Stimulated activated naive B cell treated with anti-CD40 and anti-IgM and Interleukin-4, amounts not matched to agents 10 μg/mL and 1 μg/mL and 100 μg/mL, for 72 hours (primary cell): ENCODE results near the gene STIM2.

Experiments
- ATAC-seq, 2 donors: fragments of 150-1000 bp; cut with Tn5 transposase; replicated peaks; 2 replicates each; pipeline ENCODE4 v1.10.0; 2021; ENCODE audit warnings: moderate library complexity in 1 of 2
- DNase-seq: peaks from one replicate; pipeline ENCODE4 v3.0.0; 2021
- H3K27ac Mint-ChIP-seq: one replicate; pipeline ENCODE4 v1.8.0; 2022; ENCODE audit warnings: mild to moderate bottlenecking, mixed read lengths
- H3K27me3 Mint-ChIP-seq, 2 donors: one replicate each; pipeline ENCODE4 v1.8.0; 2022; ENCODE audit warnings: mixed read lengths in 2 of 2
- H3K36me3 Mint-ChIP-seq, 2 donors: one replicate each; pipeline ENCODE4 v1.8.0; 2022; ENCODE audit warnings: mixed read lengths in 2 of 2, mild to moderate bottlenecking in 1 of 2
- H3K4me1 Mint-ChIP-seq, 2 donors: one replicate each; pipeline ENCODE4 v1.8.0; 2022; ENCODE audit warnings: mixed read lengths in 2 of 2, mild to moderate bottlenecking in 1 of 2
- H3K4me3 Mint-ChIP-seq, 2 donors: one replicate each; pipeline ENCODE4 v1.8.0; 2022; ENCODE audit warnings: mild to moderate bottlenecking in 2 of 2, mixed read lengths in 2 of 2, moderate library complexity in 1 of 2
- H3K9me3 Mint-ChIP-seq, 2 donors: one replicate each; pipeline ENCODE4 v1.8.0; 2022; ENCODE audit warnings: mixed read lengths in 2 of 2, mild to moderate bottlenecking in 1 of 2

Gene STIM2

DNA sequence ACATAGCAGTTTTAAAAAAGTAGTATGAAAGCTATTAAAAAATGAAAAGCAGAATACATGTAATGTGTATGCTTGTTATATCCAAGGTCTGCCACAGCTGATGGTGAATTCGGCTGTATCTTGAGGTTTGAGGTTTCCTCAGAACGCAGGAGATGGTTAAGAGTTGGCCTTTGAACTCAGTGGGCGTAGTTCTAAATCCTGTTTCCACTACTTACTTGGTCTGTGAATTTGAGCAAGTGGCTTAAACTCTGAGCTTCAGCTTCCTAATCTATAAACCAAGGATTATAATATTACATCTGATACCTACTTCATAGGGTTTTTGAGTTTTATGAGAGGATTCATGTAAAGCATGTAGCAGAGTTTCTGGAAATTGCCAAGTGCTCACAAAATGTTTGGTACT lies 125.2 kb downstream of the STIM2 start:
- H3K36me3 Mint-ChIP-seq: peaks cover 8 to 23% of the 10 kb centered on the region in 2 donors
- peaks cover 0 to 3% of the 10 kb centered on the region in 2 donors for H3K9me3 Mint-ChIP-seq
- no peak overlapping the region for H3K4me3 Mint-ChIP-seq
- ATAC-seq: peak; percentile 99 to 100
- H3K27ac Mint-ChIP-seq: no peak overlapping the region
- no peaks in the 10 kb centered on the region for H3K27me3 Mint-ChIP-seq
- peak; percentile 49 for DNase-seq
- peaks cover 22 to 47% of the 10 kb centered on the region in 2 donors for H3K4me1 Mint-ChIP-seq

DNA sequence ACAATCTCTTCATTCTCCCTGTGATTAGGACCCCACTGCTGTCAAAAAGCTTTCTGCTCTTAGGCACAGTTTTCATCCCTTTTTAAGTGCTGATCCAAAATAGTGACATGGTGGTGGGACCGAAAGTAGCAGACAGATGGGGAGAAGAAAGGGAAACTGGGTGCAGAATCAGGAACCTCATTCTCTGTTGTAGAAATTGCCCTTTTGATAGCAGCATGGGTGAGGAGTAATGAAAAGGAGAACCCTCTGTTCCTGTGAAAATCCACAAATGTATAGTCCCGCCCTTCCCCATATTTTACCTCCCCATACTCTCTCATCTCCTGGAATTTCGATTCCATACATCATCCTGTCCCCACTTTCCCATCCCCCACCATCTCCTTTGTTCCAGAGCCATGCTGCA lies 126.5 kb downstream of the STIM2 start:
- DNase-seq: no peak
- ATAC-seq: peak in 1 of 2 donors; percentile 22

GRCh38 chr4:26991057-26991456 lies 130.4 kb downstream of the STIM2 start:
- no peak for ATAC-seq
- Mint-ChIP-seq H3K36me3 (peaks cover 11 to 23% of the 10 kb centered on the region in 2 donors), H3K9me3 (peaks cover 0 to 4% of the 10 kb centered on the region in 2 donors), H3K4me1 (peaks cover 26 to 37% of the 10 kb centered on the region in 2 donors), H3K4me3 (peak overlapping the region in 1 of 2 donors; percentile 4), H3K27ac (peak overlapping the region; percentile 60), H3K27me3 (no peaks in the 10 kb centered on the region)
- no peak for DNase-seq

More for the DNA sequence above, 126.5 kb downstream of the STIM2 start:
- Mint-ChIP-seq H3K27ac (peak overlapping the region; percentile 87), H3K9me3 (peaks cover 0 to 3% of the 10 kb centered on the region in 2 donors), H3K4me3 (peak overlapping the region; percentile 11 to 47), H3K27me3 (no peaks in the 10 kb centered on the region), H3K4me1 (peaks cover 25 to 57% of the 10 kb centered on the region in 2 donors), H3K36me3 (peaks cover 8 to 24% of the 10 kb centered on the region in 2 donors)

GRCh38 chr4:26992657-26993361 lies 132.2 kb downstream of the STIM2 start:
- DNase-seq (peak; percentile 55), ATAC-seq (peak; percentile 91 to 92)
- H3K4me3 Mint-ChIP-seq: no peak overlapping the region
- no peaks in the 10 kb centered on the region for H3K27me3 Mint-ChIP-seq
- peaks cover 0 to 4% of the 10 kb centered on the region in 2 donors for H3K9me3 Mint-ChIP-seq
- no peak overlapping the region for H3K27ac Mint-ChIP-seq
- H3K4me1 Mint-ChIP-seq: peaks cover 23 to 29% of the 10 kb centered on the region in 2 donors
- H3K36me3 Mint-ChIP-seq: peaks cover 13 to 26% of the 10 kb centered on the region in 2 donors

DNA sequence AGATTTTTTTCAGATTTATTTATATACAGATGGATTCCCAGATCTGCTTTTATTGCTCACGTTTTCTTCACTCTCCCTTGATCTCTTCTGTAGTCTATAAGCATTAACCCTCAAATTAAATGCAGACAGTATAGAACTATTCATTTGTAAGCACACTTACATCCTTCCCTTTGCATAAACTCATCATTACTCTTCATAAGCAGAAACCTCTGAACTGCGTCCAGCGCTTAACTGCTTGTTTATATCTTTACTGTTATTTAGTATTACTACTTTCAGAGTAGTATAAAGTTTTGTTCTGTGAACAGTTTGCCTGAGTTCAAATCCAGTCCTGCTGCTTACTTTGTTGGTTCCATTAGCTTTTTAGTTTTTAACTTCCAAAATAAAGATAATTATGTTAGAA lies 132.9 kb downstream of the STIM2 start:
- Mint-ChIP-seq H3K9me3 (peaks cover 0 to 4% of the 10 kb centered on the region in 2 donors), H3K4me1 (peaks cover 20 to 23% of the 10 kb centered on the region in 2 donors), H3K36me3 (peaks cover 13 to 21% of the 10 kb centered on the region in 2 donors), H3K27me3 (no peaks in the 10 kb centered on the region), H3K27ac (no peak overlapping the region), H3K4me3 (no peak overlapping the region)
- DNase-seq (no peak), ATAC-seq (no peak)

- Mint-ChIP-seq H3K9me3 (peaks cover 0 to 4% of the 10 kb centered on the region in 2 donors), H3K4me3 (no peak overlapping the region)
- no peak for DNase-seq
These were observed 133.3 kb downstream of the STIM2 start for GRCh38 chr4:26993967-26994366.

DNA sequence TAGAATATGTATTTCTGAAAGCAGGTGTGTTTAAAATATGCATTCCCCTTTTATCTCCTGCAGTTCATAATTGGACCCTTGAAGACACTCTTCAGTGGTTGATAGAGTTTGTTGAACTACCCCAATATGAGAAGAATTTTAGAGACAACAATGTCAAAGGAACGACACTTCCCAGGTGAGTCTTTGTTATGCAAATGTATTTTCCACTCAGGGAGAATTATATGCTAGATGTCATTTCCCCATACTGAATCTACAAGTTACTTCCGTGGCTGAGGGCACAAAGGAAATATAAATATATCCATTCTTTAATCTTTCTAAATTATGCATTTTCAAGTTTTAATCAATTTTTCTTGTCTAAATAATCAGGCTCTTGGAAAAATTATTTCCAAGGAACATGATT lies 134.7 kb downstream of the STIM2 start:
- Mint-ChIP-seq H3K4me3 (no peak overlapping the region), H3K27me3 (no peaks in the 10 kb centered on the region), H3K4me1 (peaks cover 20 to 21% of the 10 kb centered on the region in 2 donors), H3K36me3 (peaks cover 12 to 21% of the 10 kb centered on the region in 2 donors), H3K9me3 (peaks cover 0 to 4% of the 10 kb centered on the region in 2 donors), H3K27ac (no peak overlapping the region)
- DNase-seq (no peak), ATAC-seq (no peak)

More at GRCh38 chr4:26993967-26994366, 133.3 kb downstream of the STIM2 start:
- Mint-ChIP-seq H3K27me3 (no peaks in the 10 kb centered on the region), H3K4me1 (peaks cover 20 to 23% of the 10 kb centered on the region in 2 donors), H3K36me3 (peaks cover 13 to 21% of the 10 kb centered on the region in 2 donors), H3K27ac (no peak overlapping the region)
- peak in 1 of 2 donors; percentile 23 for ATAC-seq

- peaks cover 7 to 12% of the 10 kb centered on the region in 2 donors for H3K4me1 Mint-ChIP-seq
- no peak overlapping the region for H3K4me3 Mint-ChIP-seq
- no peaks in the 10 kb centered on the region for H3K27me3 Mint-ChIP-seq
- no peak for DNase-seq
- H3K9me3 Mint-ChIP-seq: peaks cover 0 to 2% of the 10 kb centered on the region in 2 donors
- ATAC-seq: no peak
- peaks cover 8 to 15% of the 10 kb centered on the region in 2 donors for H3K36me3 Mint-ChIP-seq
- H3K27ac Mint-ChIP-seq: no peak overlapping the region
These were observed 136.1 kb downstream of the STIM2 start for GRCh38 chr4:26996745-26997144.

DNA sequence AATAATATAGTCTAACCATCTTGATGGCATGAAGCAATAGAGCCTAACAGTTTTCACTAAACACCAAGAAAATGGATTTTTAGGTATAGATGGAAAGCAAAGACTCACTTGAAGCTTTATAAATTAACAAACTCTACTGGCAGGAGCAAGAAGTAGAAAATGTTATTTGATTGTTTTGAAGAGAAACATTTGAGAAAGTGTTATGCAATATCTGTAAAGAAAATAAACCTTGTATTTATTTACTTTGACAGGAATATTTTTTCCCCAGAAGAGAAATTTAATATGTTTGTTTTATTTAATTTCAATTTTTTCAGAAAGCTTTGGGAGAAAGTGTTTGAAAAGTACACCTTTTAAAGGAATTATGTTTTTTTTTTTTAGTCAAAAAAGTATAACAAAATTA lies 139.0 kb downstream of the STIM2 start:
- Mint-ChIP-seq H3K27me3 (no peaks in the 10 kb centered on the region), H3K36me3 (peaks cover 8 to 21% of the 10 kb centered on the region in 2 donors), H3K27ac (no peak overlapping the region), H3K4me3 (no peak overlapping the region), H3K9me3 (peaks cover 0 to 2% of the 10 kb centered on the region in 2 donors), H3K4me1 (peaks cover 15 to 17% of the 10 kb centered on the region in 2 donors)
- no peak for ATAC-seq
- DNase-seq: no peak

- H3K9me3 Mint-ChIP-seq: peaks cover 0 to 2% of the 10 kb centered on the region in 2 donors
- H3K4me1 Mint-ChIP-seq: peaks cover 14 to 17% of the 10 kb centered on the region in 2 donors
- peaks cover 8 to 21% of the 10 kb centered on the region in 2 donors for H3K36me3 Mint-ChIP-seq
- H3K27ac Mint-ChIP-seq: no peak overlapping the region
- no peaks in the 10 kb centered on the region for H3K27me3 Mint-ChIP-seq
- no peak for ATAC-seq
- DNase-seq: no peak
- no peak overlapping the region for H3K4me3 Mint-ChIP-seq
These were observed 139.5 kb downstream of the STIM2 start for GRCh38 chr4:27000122-27000521.

- peaks cover 11 to 17% of the 10 kb centered on the region in 2 donors for H3K4me1 Mint-ChIP-seq
- H3K9me3 Mint-ChIP-seq: no peaks in the 10 kb centered on the region
- DNase-seq: no peak
- no peak overlapping the region for H3K27ac Mint-ChIP-seq
- peaks cover 6 to 19% of the 10 kb centered on the region in 2 donors for H3K36me3 Mint-ChIP-seq
- H3K27me3 Mint-ChIP-seq: no peaks in the 10 kb centered on the region
- ATAC-seq: peak; percentile 96 to 97
- no peak overlapping the region for H3K4me3 Mint-ChIP-seq
These were observed 140.2 kb downstream of the STIM2 start for GRCh38 chr4:27000820-27001219.

- Mint-ChIP-seq H3K27ac (no peak overlapping the region), H3K4me1 (peaks cover 11 to 17% of the 10 kb centered on the region in 2 donors), H3K27me3 (no peaks in the 10 kb centered on the region), H3K9me3 (no peaks in the 10 kb centered on the region), H3K36me3 (peaks cover 4 to 15% of the 10 kb centered on the region in 2 donors), H3K4me3 (no peak overlapping the region)
- ATAC-seq: no peak
- no peak for DNase-seq
These were observed 140.9 kb downstream of the STIM2 start for GRCh38 chr4:27001398-27002164.

DNA sequence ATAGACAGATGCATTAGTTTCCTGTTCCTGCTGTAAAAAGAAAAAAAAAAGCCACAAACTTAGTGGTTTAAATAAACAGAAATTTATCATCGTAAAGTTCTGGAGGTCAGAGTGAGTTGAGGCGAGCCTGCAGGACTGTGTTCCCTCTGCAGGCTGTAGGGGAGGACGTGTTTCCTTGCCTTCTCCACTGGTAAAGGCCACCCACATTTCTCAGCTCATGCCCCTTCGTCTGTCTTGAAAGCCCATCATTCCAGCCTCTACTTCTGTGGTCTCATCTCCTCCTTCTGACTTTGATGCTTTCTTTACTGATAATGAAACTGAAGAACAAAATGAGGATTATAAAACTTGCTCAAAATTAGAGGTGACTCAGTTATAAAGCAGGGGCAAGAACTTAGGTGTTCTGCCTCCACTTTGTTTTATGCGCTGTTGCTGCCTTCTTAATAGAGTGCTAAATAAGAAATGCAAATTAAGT lies 143.0 kb downstream of the STIM2 start:
- H3K36me3 Mint-ChIP-seq: peaks cover 0 to 14% of the 10 kb centered on the region in 2 donors
- H3K9me3 Mint-ChIP-seq: no peaks in the 10 kb centered on the region
- H3K4me1 Mint-ChIP-seq: peaks cover 7 to 12% of the 10 kb centered on the region in 2 donors
- DNase-seq (no peak), ATAC-seq (peak in 1 of 2 donors; percentile 50)
- peak overlapping the region in 1 of 2 donors; percentile 16 for H3K4me3 Mint-ChIP-seq
- H3K27me3 Mint-ChIP-seq: no peaks in the 10 kb centered on the region
- H3K27ac Mint-ChIP-seq: peak overlapping the region; percentile 20

- Mint-ChIP-seq H3K36me3 (peaks cover 3 to 10% of the 10 kb centered on the region in 2 donors), H3K27me3 (no peaks in the 10 kb centered on the region), H3K9me3 (no peaks in the 10 kb centered on the region), H3K4me1 (peaks cover 5 to 16% of the 10 kb centered on the region in 2 donors), H3K4me3 (no peak overlapping the region), H3K27ac (no peak overlapping the region)
- ATAC-seq (no peak), DNase-seq (no peak)
These were observed 144.9 kb downstream of the STIM2 start for GRCh38 chr4:27005501-27005900.
